NCI-H774 (cell line): ENCODE data around the gene CBY2.
"Not testable (repeated sequence)": the region's sequence is repeated elsewhere in the genome, so short reads cannot be mapped to it uniquely, and the experiment has no call there.

Experiments
- DNase-seq: peaks from one replicate; lab custom pipeline; 2025; lab: John Stamatoyannopoulos, UW

Gene CBY2

GRCh38 chr13:45702088-45702487 is at the start of gene CBY2:
CBY2 (plus strand) TSS chr13:45702320; CDS start chr13:45702391, 71 bp downstream.
- no peak for DNase-seq

- no peak for DNase-seq
Observed at GRCh38 chr13:45654633-45655349, 47.3 kb upstream of the CBY2 start.

- DNase-seq, result no peak
Observed at GRCh38 chr13:45658586-45659235, 43.4 kb upstream of the CBY2 start.

GRCh38 chr13:45659536-45659935 is 42.6 kb upstream of the CBY2 start:
- no peak for DNase-seq

- not testable (repeated sequence) for DNase-seq
Observed at GRCh38 chr13:45660458-45660857, 41.7 kb upstream of the CBY2 start.

GRCh38 chr13:45662162-45662561 is 40.0 kb upstream of the CBY2 start:
- DNase-seq, result no peak

GRCh38 chr13:45662903-45663302 is 39.2 kb upstream of the CBY2 start:
- DNase-seq, result not testable (repeated sequence)

- not testable (repeated sequence) for DNase-seq
Observed at GRCh38 chr13:45669626-45670025, 32.5 kb upstream of the CBY2 start.

- DNase-seq, result no peak
Observed at GRCh38 chr13:45670189-45670885, 31.8 kb upstream of the CBY2 start.

- no peak for DNase-seq
Observed at GRCh38 chr13:45674908-45675307, 27.2 kb upstream of the CBY2 start.

GRCh38 chr13:45678282-45678681 is 23.8 kb upstream of the CBY2 start:
- no peak for DNase-seq

GRCh38 chr13:45681113-45681512 is 21.0 kb upstream of the CBY2 start:
- DNase-seq, result no peak

GRCh38 chr13:45682494-45683008 is 19.6 kb upstream of the CBY2 start:
- no peak for DNase-seq

- no peak for DNase-seq
Observed at GRCh38 chr13:45683701-45684100, 18.4 kb upstream of the CBY2 start.

- DNase-seq, result no peak
Observed at GRCh38 chr13:45688577-45688976, 13.5 kb upstream of the CBY2 start.

- DNase-seq, result no peak
Observed at GRCh38 chr13:45690636-45691035, 11.5 kb upstream of the CBY2 start.

- no peak for DNase-seq
Observed at GRCh38 chr13:45691251-45691650, 10.9 kb upstream of the CBY2 start.

GRCh38 chr13:45691667-45692066 is 10.5 kb upstream of the CBY2 start:
- no peak for DNase-seq

- DNase-seq, result no peak
Observed at GRCh38 chr13:45695198-45695730, 6.9 kb upstream of the CBY2 start.

- DNase-seq, result no peak
Observed at GRCh38 chr13:45696610-45697226, 5.4 kb upstream of the CBY2 start.

GRCh38 chr13:45700971-45701900 is 884 bp upstream of the CBY2 start:
- no peak for DNase-seq
